ENCODE data around the gene PROK1.

DNA sequence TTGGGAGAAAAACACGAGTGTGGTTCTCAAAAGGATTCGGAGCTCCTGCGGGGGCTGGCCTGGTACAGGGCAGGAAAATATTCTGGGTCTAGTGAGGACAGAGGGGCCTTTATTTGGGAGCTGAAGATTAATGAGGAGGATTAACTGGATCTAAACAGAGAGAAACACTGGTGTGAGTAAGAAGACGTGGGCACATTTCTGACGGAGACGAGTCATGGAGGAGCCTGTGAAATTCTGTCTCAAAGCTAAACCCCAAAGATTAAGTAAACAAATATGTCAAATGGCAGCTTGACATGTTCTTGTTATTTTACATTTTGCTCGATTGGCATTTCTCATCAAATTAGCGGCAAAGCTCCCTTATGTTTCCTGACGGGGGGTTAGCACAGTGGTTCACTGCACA, 12.8 kb downstream of the PROK1 start:
- TF ChIP-seq POLR2A (IDR thresholded peaks at IDR 0.05; ENCODE audit: low read depth, low read length) (no peak), POLR2AphosphoS5 (IDR thresholded peaks at IDR 0.05; ENCODE audit: low read depth, low read length) (no peak)
